SK-N-SH (cell line): Measurements from ENCODE around the gene MMAB.

Experiments
- EP300 ChIP-seq, 2 experiments: IDR thresholded peaks; 2 replicates each; pipeline versions ENCODE4 v1.4.0 to v1.6.1; 2012; ENCODE audit warnings: borderline replicate concordance in 1 of 2, low read depth in 1 of 2, low read length in 1 of 2
- EZH2phosphoT487 ChIP-seq: fragments of 200-600 bp; sonication (generic); IDR thresholded peaks from 2 replicates; pipeline ENCODE4 v1.6.1; 2017; ENCODE audit warnings: low read depth, mixed run types, mild to moderate bottlenecking, antibody characterized with exemption, moderate library complexity, borderline replicate concordance
- GABPA ChIP-seq: IDR thresholded peaks from 2 replicates; pipeline ENCODE4 v1.4.0; 2012; ENCODE audit warnings: low read depth, mild to moderate bottlenecking
- GATA2 ChIP-seq: sonication (generic); formaldehyde crosslinking; IDR thresholded peaks from 2 replicates; pipeline ENCODE4 v1.5.0; 2020; ENCODE audit warnings: mild to moderate bottlenecking, missing genetic modification reagents
- MXI1 ChIP-seq: IDR thresholded peaks from 2 replicates; pipeline ENCODE4 v1.6.1; 2012; ENCODE audit warnings: mild to moderate bottlenecking, low read depth, low read length, improper control_type of control experiment
- NFIC ChIP-seq: IDR thresholded peaks from 2 replicates; pipeline ENCODE4 v1.4.0; 2012; ENCODE audit warnings: borderline replicate concordance
- TF ChIP-seq, protein P1 (sequence below): IDR thresholded peaks from 2 replicates; pipeline ENCODE4 v1.4.0; 2012; ENCODE audit warnings: low read depth, borderline replicate concordance
- TF ChIP-seq, protein P2 (sequence below): fragments of 200-600 bp; sonication (generic); IDR thresholded peaks from 2 replicates; pipeline ENCODE4 v1.6.1; 2017; ENCODE audit warnings: antibody characterized with exemption, mild to moderate bottlenecking, moderate library complexity
- TF ChIP-seq, protein P3 (sequence below): fragments of 150-350 bp; IDR thresholded peaks from 2 replicates; pipeline ENCODE4 v1.6.1; 2017; ENCODE audit warnings: antibody characterized with exemption, low read length, low read depth, borderline replicate concordance

- TF ChIP-seq, protein P1, sequence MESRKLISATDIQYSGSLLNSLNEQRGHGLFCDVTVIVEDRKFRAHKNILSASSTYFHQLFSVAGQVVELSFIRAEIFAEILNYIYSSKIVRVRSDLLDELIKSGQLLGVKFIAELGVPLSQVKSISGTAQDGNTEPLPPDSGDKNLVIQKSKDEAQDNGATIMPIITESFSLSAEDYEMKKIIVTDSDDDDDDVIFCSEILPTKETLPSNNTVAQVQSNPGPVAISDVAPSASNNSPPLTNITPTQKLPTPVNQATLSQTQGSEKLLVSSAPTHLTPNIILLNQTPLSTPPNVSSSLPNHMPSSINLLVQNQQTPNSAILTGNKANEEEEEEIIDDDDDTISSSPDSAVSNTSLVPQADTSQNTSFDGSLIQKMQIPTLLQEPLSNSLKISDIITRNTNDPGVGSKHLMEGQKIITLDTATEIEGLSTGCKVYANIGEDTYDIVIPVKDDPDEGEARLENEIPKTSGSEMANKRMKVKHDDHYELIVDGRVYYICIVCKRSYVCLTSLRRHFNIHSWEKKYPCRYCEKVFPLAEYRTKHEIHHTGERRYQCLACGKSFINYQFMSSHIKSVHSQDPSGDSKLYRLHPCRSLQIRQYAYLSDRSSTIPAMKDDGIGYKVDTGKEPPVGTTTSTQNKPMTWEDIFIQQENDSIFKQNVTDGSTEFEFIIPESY: no peak
- TF ChIP-seq, protein P2, sequence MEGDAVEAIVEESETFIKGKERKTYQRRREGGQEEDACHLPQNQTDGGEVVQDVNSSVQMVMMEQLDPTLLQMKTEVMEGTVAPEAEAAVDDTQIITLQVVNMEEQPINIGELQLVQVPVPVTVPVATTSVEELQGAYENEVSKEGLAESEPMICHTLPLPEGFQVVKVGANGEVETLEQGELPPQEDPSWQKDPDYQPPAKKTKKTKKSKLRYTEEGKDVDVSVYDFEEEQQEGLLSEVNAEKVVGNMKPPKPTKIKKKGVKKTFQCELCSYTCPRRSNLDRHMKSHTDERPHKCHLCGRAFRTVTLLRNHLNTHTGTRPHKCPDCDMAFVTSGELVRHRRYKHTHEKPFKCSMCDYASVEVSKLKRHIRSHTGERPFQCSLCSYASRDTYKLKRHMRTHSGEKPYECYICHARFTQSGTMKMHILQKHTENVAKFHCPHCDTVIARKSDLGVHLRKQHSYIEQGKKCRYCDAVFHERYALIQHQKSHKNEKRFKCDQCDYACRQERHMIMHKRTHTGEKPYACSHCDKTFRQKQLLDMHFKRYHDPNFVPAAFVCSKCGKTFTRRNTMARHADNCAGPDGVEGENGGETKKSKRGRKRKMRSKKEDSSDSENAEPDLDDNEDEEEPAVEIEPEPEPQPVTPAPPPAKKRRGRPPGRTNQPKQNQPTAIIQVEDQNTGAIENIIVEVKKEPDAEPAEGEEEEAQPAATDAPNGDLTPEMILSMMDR: no peak
- TF ChIP-seq, protein P3, sequence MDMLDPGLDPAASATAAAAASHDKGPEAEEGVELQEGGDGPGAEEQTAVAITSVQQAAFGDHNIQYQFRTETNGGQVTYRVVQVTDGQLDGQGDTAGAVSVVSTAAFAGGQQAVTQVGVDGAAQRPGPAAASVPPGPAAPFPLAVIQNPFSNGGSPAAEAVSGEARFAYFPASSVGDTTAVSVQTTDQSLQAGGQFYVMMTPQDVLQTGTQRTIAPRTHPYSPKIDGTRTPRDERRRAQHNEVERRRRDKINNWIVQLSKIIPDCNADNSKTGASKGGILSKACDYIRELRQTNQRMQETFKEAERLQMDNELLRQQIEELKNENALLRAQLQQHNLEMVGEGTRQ: no peak
- TF ChIP-seq EZH2phosphoT487: no peak
- TF ChIP-seq EP300 (IDR thresholded peaks at IDR 0.05; ENCODE audit: borderline replicate concordance in 1 of 2, low read depth in 1 of 2, low read length in 1 of 2): no peak
- no peak for TF ChIP-seq NFIC
- no peak for TF ChIP-seq MXI1
- TF ChIP-seq GATA2: no peak
- TF ChIP-seq GABPA: no peak
Measured at GRCh38 chr12:109550281-109550680, 23.0 kb downstream of the MMAB start.
